GM12878 (cell line): ENCODE results near the gene CARD18. TPM values are rescaled to one million over a fixed set of nuclear protein-coding genes. Genes with fewer than 3 reads are reported as not detected.

Source experiments
- ATAC-seq: fragments of 200-7000 bp; cut with Tn5 transposase; 3 replicates; pipeline ENCODE4 v1.9.1; 2020; ENCODE audit warnings: mild to moderate bottlenecking, moderate library complexity
- BruUV-seq: library from RNA; stranded (reverse); fragments of 400-500 nt; replicated peaks from 2 replicates; lab custom pipeline; 2021; lab: Mats Ljungman, UMichigan
- CTCF ChIA-PET: fragments of 300-600 bp; sonication (Branson Sonifier 250); formaldehyde crosslinking; extraction: SDS; loops from one replicate; lab custom pipeline; 2021; ENCODE audit warnings: inconsistent platforms; lab: Yijun Ruan, JAX
- POLR2A ChIA-PET: fragments of 350-600 bp; formaldehyde crosslinking; extraction: SDS; loops from one replicate; lab custom pipeline; 2021; ENCODE audit warnings: inconsistent platforms; lab: Charles Lee
- RAD21 ChIA-PET: fragments of 300-600 bp; sonication (Branson Sonifier 250); formaldehyde crosslinking; loops from one replicate; lab custom pipeline; 2023; ENCODE audit warnings: antibody characterized with exemption; ENCODE audit not compliant: unreplicated experiment; lab: Charles Lee
- SMC1A ChIA-PET: fragments of 300-600 bp; sonication (Branson Sonifier 250); formaldehyde crosslinking; loops from one replicate; lab custom pipeline; 2023; ENCODE audit not compliant: unreplicated experiment, uncharacterized antibody; lab: Charles Lee
- DNase-seq: peaks from one replicate; pipeline ENCODE4 v3.0.0-alpha.2; 2011; ENCODE audit warnings: low read depth, low spot score
- FAIRE-seq: peaks from 3 replicates; lab custom pipeline; 2011; peaks lifted over from hg19 to GRCh38; lab: Jason Lieb, UNC
- H2AFZ ChIP-seq: 2 replicates; pipeline ENCODE4 v1.6.0; 2011; ENCODE audit warnings: low read depth, low read length, control low read depth; ENCODE audit not compliant: control insufficient read depth
- H3K27ac ChIP-seq: 2 replicates; pipeline ENCODE4 v1.5.1; 2011; ENCODE audit warnings: control low read depth; ENCODE audit not compliant: control insufficient read depth, insufficient read depth
- H3K27me3 ChIP-seq, 2 experiments: replicated peaks in 1 of 2; 2 replicates each; pipeline versions ENCODE4 v1.6.0 to v1.6.1; 2011; ENCODE audit warnings: low read length in 1 of 2; ENCODE audit not compliant: control insufficient read depth in 2 of 2, insufficient read depth in 2 of 2
- H3K36me3 ChIP-seq, 2 experiments: 2 replicates each; pipeline ENCODE4 v1.5.1; 2011; ENCODE audit warnings: low read length in 1 of 2; ENCODE audit not compliant: control insufficient read depth in 2 of 2, insufficient read depth in 2 of 2
- H3K4me1 ChIP-seq: 2 replicates; pipeline ENCODE4 v1.6.1; 2011; ENCODE audit warnings: mild to moderate bottlenecking, low read length, moderate library complexity, mixed read lengths; ENCODE audit not compliant: control insufficient read depth, insufficient read depth
- H3K4me2 ChIP-seq: 2 replicates; pipeline ENCODE4 v1.6.0; 2011; ENCODE audit warnings: control low read depth; ENCODE audit not compliant: control insufficient read depth, insufficient read depth
- H3K4me3 ChIP-seq: fragments of 200-600 bp; sonication (generic); 2 replicates; pipeline ENCODE4 v1.5.1; 2016
- H3K79me2 ChIP-seq: 2 replicates; pipeline ENCODE4 v1.6.0; 2011; ENCODE audit warnings: low read length; ENCODE audit not compliant: control insufficient read depth, insufficient read depth
- H3K9ac ChIP-seq: 2 replicates; pipeline ENCODE4 v1.8.0; 2011; ENCODE audit warnings: low read length, control low read depth, mixed read lengths; ENCODE audit not compliant: control insufficient read depth, insufficient read depth
- H3K9me3 ChIP-seq: replicated peaks from 3 replicates; pipeline ENCODE4 v1.5.1; 2011; ENCODE audit warnings: mild to moderate bottlenecking, low read length; ENCODE audit not compliant: control insufficient read depth, insufficient read depth
- H4K20me1 ChIP-seq: 2 replicates; pipeline ENCODE4 v1.6.0; 2011; ENCODE audit not compliant: control insufficient read depth, insufficient read depth
- BHLHE40 ChIP-seq, 2 experiments: fragments of 450-650 bp in 1 of 2; IDR thresholded peaks; 2 replicates each; pipeline ENCODE4 v1.6.1; 2011 to 2017; ENCODE audit warnings: low read depth in 2 of 2, borderline replicate concordance in 1 of 2, improper control_type of control experiment in 1 of 2, low read length in 1 of 2, mild to moderate bottlenecking in 1 of 2
- E2F8 ChIP-seq: fragments of 450-650 bp; IDR thresholded peaks from 2 replicates; pipeline ENCODE4 v1.6.1; 2018; ENCODE audit warnings: mild to moderate bottlenecking, low read depth, moderate library complexity; ENCODE audit not compliant: partially characterized antibody
- HSF1 ChIP-seq: fragments of 150-350 bp; IDR thresholded peaks from 2 replicates; pipeline ENCODE4 v1.6.1; 2014; ENCODE audit warnings: mild to moderate bottlenecking, low read depth, low read length
- KDM1A ChIP-seq: fragments of 200-600 bp; sonication (generic); IDR thresholded peaks from 2 replicates; pipeline ENCODE4 v1.6.1; 2016; ENCODE audit warnings: borderline replicate concordance
- MEF2A ChIP-seq: IDR thresholded peaks from 2 replicates; pipeline ENCODE4 v1.6.1; 2011; ENCODE audit warnings: low read depth, mild to moderate bottlenecking, low read length, moderate library complexity; ENCODE audit not compliant: insufficient read depth
- MTA3 ChIP-seq: IDR thresholded peaks from 2 replicates; pipeline ENCODE4 v1.6.1; 2012; ENCODE audit warnings: low read length, inconsistent platforms, borderline replicate concordance
- TAF1 ChIP-seq: IDR thresholded peaks from 2 replicates; pipeline ENCODE4 v1.6.1; 2011; ENCODE audit warnings: mild to moderate bottlenecking, low read depth, low read length, borderline replicate concordance
- ZNF24 ChIP-seq: fragments of 450-650 bp; IDR thresholded peaks from 2 replicates; pipeline ENCODE4 v1.6.1; 2017; ENCODE audit warnings: antibody characterized with exemption, mild to moderate bottlenecking
- WGBS: methylation state at CpG from one replicate; pipeline ENCODE4 v1.1.6; 2016; ENCODE audit warnings: low lambda C conversion rate; ENCODE audit not compliant: insufficient replicate concordance, insufficient coverage; ENCODE audit errors: missing lambda C conversion rate; 5-methylcytosine and 5-hydroxymethylcytosine counted together
- in situ Hi-C: fragments of 300-500 bp; cut with MboI; formaldehyde crosslinking; loops from 9 replicates; pipeline ENCODE4 v1.14.3; 2018; ENCODE audit warnings: mixed read lengths
- intact Hi-C: fragments of 100-400 bp; cut with micrococcal nuclease; formaldehyde crosslinking; loops from one replicate; pipeline ENCODE4 v1.14.2; 2022; ENCODE audit not compliant: unreplicated experiment
- polyA plus RNA-seq, 11 experiments: library from polyadenylated mRNA; depleted of rRNA in 4 of 11; unstranded in 6 of 11; stranded (reverse) in 5 of 11; fragments of >200 nt; fragmentation: Nextera tagmentation in 4 of 11; fragmentation: Illumina TruSeq in 1 of 11; extraction: Ambion mirVana in 4 of 11; extraction: Trizol in 1 of 11; gene quantifications; 1 replicate in 1 of 11; 2 replicates in 10 of 11; pipeline versions ENCODE4 v1.2.1 to v1.2.3, GENCODE V29; 2011 to 2016; ENCODE audit warnings: inconsistent platforms in 2 of 11, missing spikeins in 2 of 11, low read depth in 1 of 11
- total RNA-seq, 4 experiments: library from RNA; depleted of rRNA in 3 of 4; stranded (reverse); fragments of >200 nt in 3 of 4; fragmentation: Illumina TruSeq in 1 of 4; extraction: Trizol in 1 of 4; gene quantifications; 2 replicates each; pipeline versions ENCODE4 v1.2.1 to v1.2.3, GENCODE V29; 2013 to 2021
- TF ChIP-seq, protein P1 (sequence below): fragments of 450-650 bp; IDR thresholded peaks from 2 replicates; pipeline ENCODE4 v1.6.1; 2017; ENCODE audit warnings: mild to moderate bottlenecking, low read depth, inconsistent platforms; ENCODE audit not compliant: poor library complexity, severe bottlenecking

Gene CARD18
- total and polyA plus RNA-seq, 10 of the 15 experiments (the other 5 are each of a cell fraction or from before 2014, with no cell fraction given) = not detected

DNA sequence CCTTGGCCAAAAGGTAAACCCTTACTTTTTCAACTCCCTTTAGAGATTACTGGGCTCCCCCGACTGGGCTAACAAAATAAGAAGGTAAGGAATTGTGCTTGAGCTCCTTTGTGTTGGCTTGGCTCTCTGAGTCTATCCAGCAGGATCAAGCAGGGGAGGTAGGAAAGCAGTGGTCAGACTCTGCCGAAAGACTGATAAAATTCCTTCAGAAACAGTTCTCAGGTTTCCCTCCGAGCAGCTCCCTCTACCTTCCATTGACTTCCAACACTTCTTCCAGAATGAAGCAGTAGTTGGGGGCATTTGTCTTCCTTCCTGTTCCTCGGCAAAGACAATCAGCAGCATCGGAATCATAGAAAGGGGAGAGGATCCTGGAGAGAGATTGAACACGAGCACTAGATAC lies 16.1 kb upstream of the CARD18 start:
- in situ Hi-C loops = no loop called here
- WGBS = 37% methylated on average over 6 of the region's 6 CpGs

DNA sequence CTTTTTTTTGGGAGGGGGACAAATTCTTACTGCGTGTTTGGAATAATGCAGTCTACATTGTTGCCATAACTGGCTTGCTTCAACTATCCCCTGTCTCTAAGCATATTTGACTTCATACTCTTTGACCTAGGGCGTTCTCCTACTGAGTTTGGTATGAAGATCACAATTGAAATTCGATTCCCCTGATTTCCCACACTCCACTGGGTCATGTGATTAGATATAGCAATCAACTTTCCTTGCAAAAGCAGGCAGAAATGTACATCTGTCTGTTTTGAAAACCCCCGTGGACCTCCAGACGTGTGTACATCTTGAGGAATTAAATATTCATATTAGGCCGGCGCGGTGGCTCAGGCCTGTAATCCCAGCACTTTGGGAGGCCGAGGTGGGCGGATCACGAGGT lies 13.8 kb upstream of the CARD18 start:
- H3K9me3 ChIP-seq = no peaks in the 10 kb centered on the region
- POLR2A ChIA-PET = no interaction called here
- no peak overlapping the region for H2AFZ ChIP-seq
- DNase-seq (no peak), FAIRE-seq (no peak), ATAC-seq (no peak)
- no peaks in the 10 kb centered on the region for H3K36me3 ChIP-seq
- H3K27ac ChIP-seq = no peak overlapping the region
- WGBS = 31% methylated on average over 11 of the region's 11 CpGs
- H3K27me3 ChIP-seq = no peaks in the 10 kb centered on the region
- in situ Hi-C loops (no loop called here), intact Hi-C loops (no loop called here)
- no peaks in the 10 kb centered on the region for H3K79me2 ChIP-seq
- SMC1A ChIA-PET = no interaction called here
- no peak overlapping the region for H3K4me3 ChIP-seq
- H3K4me1 ChIP-seq = no peaks in the 10 kb centered on the region
- BruUV-seq = no TSS peak
- no peak overlapping the region for H3K4me2 ChIP-seq
- no peak overlapping the region for H3K9ac ChIP-seq
- no peaks in the 10 kb centered on the region for H4K20me1 ChIP-seq
- RAD21 ChIA-PET = no interaction called here
- CTCF ChIA-PET = no interaction called here
- TF ChIP-seq, protein P1, sequence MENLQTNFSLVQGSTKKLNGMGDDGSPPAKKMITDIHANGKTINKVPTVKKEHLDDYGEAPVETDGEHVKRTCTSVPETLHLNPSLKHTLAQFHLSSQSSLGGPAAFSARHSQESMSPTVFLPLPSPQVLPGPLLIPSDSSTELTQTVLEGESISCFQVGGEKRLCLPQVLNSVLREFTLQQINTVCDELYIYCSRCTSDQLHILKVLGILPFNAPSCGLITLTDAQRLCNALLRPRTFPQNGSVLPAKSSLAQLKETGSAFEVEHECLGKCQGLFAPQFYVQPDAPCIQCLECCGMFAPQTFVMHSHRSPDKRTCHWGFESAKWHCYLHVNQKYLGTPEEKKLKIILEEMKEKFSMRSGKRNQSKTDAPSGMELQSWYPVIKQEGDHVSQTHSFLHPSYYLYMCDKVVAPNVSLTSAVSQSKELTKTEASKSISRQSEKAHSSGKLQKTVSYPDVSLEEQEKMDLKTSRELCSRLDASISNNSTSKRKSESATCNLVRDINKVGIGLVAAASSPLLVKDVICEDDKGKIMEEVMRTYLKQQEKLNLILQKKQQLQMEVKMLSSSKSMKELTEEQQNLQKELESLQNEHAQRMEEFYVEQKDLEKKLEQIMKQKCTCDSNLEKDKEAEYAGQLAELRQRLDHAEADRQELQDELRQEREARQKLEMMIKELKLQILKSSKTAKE = no peak
- TF ChIP-seq BHLHE40 (IDR thresholded peaks at IDR 0.05; ENCODE audit: borderline replicate concordance in 1 of 2, low read depth in 2 of 2, low read length in 1 of 2) (no peak), MEF2A (no peak), HSF1 (no peak), TAF1 (no peak), E2F8 (no peak), ZNF24 (no peak)

More for the DNA sequence above, 16.1 kb upstream of the CARD18 start:
- intact Hi-C loops = no loop called here
- Histone ChIP-seq H3K79me2 (no peaks in the 10 kb centered on the region), H3K4me1 (no peaks in the 10 kb centered on the region), H3K9ac (no peak overlapping the region)
- ChIA-PET RAD21 (no interaction called here), CTCF (no interaction called here)
- no peak for TF ChIP-seq KDM1A
- TF ChIP-seq MTA3 = no peak
- TF ChIP-seq, all 136 proteins: peak for 0
- FAIRE-seq = no peak
- Histone ChIP-seq H3K4me2 (no peak overlapping the region), H3K27ac (no peak overlapping the region), H2AFZ (no peak overlapping the region), H3K4me3 (no peak overlapping the region), H3K36me3 (no peaks in the 10 kb centered on the region), H3K9me3 (no peaks in the 10 kb centered on the region), H3K27me3 (no peaks in the 10 kb centered on the region), H4K20me1 (no peaks in the 10 kb centered on the region)
- POLR2A ChIA-PET = no interaction called here
- BruUV-seq = no TSS peak
- SMC1A ChIA-PET = no interaction called here
- DNase-seq = no peak
- ATAC-seq = no peak
